Measurements from ENCODE around the gene BBS9.

The BBS9 gene

DNA sequence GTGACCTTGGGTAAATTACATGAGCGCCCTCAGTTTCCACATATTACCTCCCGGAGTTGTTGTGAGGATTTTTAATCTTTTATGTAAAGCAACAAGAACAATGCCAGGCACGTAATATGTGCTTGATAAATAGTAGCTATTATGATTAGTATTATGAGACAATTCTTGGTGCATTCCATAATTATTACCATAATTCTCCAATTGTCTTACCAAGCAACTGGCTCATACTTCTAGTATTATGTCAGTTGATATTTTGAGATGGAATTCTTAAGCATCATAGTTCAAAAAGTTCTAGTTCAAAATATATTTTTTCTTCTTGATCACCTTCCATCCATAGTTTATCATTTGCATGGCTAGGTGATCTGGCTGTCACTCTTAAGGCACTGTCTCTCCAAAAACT lies 259.0 kb downstream of the BBS9 start:
- no peak for DNase-seq

DNA sequence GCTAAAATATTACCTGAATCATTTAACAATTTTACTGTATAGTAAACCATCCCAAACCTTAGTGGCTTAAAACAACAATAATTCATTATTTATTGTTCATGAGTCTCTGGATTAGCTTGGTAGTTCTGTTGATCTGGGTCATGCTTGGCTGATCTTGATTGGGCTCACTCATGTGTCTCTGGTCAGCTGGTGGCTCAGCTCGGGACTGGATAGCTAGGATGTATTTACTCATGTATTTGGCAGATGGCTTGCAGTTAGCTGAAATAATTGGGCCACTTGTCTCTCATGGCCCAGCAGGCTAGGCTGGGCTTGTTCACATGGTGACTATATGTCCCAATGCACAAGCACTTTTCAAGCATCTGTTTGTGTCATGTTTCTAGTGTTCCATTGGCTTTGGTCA lies 262.8 kb downstream of the BBS9 start:
- DNase-seq: no peak

DNA sequence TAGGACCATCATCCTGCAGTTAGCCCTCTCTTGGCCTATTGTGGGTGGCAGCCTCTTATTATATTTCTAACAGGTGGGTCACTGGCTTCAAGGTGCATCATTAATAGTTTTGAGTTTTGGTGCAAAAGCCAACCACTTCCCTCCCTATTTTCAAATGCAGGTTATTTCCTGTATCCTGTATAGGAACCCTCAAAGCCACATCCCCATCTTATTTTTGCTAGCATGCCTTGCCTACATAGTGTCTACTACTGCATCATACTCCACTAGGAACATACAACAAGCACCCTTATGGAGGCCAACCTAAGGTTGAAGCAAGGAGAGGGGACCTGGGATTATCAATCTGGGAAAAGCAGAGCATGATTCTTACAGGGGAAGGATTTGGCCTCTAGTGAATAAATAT lies 264.4 kb downstream of the BBS9 start:
- no peak for DNase-seq

DNA sequence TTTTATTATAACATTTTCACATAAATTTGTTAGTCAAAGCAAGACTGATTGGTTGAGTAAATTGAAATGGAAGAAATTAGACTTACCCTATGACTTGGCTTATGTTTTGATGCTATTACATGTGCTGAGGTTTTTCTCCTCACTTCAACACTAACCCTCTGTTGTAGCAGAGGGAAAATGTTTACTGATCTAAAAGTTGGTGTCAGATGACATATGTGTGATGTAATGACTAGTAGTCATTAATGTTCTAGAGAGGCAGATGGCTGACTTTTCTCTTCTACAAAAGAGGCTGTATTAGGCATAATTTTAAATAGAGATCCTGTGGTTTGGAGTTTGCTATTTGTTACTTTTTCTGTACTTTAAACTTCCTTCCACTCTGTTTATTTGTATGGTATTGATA lies 266.0 kb downstream of the BBS9 start:
- DNase-seq: no peak

DNA sequence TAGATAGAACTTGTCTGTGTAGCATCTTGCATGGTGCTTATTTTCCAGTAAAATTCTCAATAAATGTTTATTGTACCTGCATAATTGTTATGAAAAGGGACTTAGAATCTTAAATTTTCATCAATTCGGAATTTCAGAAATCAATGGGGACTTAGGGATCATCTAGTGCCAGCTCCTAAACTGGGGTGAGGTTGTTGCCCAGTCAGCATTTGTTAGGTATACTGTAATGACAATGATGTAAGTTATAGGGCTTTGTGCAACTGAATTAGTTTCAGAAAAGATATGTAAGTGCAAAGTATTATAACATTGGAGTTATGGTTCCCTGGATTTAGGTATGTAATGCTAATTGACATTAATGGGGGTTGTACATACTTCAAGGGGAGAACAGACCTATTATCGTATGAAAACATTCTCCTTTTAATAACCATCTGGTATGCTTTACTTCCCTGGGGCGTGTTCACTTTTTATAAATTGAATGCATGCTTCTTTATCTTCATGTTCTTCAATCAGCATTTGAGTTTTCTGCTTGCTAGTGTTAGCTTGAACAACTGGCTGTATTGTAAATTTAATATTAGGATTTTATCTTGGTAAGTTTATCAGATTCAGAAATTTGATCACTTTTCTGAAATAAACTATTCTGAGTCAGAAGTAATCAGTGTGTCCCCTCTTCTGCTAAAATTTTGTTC lies 270.3 kb downstream of the BBS9 start:
- no peak for DNase-seq

DNA sequence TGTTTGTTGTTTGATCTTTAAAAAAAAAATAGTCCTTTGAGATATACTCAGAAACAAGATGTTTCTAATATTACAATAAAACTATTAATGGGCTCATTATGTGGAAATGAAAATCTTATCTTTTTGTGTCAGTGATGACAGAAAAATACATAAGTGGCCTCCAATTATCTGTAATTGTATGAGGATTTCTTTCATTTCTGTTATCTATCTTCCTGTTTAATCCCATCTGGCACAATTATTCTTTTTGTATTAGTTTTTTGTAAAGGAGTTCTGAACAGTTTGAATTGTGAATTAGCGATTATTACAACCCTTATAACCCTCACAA lies 270.8 kb downstream of the BBS9 start:
- DNase-seq: no peak

DNA sequence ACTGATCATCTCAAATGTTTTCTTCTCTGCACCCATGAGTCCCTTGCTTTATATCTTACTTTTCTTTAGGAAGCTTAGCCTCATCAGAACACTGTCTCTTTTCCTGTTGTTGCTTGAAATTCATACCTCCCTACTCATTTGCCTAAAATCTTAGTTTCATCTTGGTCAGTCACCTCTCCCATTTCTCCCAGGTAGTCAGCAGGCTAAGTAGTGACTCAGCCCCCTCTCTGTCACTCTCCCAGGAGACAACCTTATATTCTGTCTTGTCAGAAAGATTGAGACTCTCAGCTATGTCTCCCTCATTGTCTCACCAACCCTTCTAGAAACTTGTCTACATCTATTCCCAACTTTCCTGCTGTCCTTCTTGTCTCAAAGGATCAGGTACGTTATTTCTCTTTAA lies 280.9 kb downstream of the BBS9 start:
- no peak for DNase-seq

DNA sequence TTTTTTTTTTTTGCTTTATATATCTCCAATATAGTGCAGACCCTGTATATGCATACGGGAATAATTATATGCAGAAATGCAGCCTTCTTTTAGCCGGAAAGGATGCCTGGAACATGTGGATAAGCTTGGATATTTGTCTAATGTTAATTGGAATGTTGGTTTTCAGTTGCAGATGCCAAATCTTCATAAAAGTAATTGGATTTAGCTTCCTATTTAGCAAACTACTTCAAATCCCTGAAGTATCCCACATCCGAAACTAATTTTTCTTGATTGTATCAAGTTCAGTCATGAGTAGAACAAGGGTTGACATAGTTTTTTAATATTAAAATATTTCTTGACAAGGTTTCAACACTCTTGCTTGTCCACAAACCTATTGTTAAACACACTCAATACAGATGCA lies 281.7 kb downstream of the BBS9 start:
- DNase-seq: no peak

DNA sequence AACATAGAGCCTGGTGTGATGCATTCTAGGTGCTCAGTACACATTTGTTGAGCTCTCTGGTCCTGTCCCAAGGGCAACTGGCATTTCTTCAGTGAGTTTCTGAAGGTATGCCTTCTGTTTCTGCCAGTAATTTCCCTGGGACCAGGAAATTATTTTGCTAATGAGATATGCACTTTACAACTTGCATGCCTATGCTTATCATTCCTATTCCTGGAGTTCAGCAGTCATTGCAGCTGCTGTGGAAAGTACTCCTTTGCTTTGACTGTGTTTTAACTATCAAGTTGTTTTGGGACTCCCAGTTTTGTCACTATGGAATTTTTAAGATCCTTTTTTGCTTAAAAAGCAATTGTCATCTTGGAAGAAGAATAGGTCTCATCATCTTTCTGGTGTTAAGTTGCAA lies 283.0 kb downstream of the BBS9 start:
- no peak for DNase-seq

DNA sequence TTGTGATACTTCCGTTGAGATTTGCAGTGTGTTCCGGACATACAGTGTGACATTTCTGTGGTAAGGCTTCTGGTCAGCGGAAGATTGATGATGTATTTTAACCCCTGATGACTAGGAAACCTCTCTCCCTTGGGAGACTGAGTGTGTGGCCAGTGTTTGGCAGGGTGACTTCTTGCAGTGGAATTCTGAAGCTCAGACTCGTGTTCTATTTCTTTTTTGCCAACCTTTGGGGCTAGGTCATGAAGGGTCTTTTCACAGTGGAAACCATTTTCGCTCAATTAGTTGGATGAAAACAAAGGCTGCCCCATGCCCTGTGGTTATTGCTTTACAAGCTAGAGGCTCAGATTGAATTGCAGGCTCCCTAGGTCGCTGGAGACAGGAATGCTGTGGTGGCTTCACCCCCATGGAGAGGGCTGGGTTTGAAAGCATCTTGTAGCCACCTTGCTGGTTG lies 288.9 kb downstream of the BBS9 start:
- DNase-seq: no peak

DNA sequence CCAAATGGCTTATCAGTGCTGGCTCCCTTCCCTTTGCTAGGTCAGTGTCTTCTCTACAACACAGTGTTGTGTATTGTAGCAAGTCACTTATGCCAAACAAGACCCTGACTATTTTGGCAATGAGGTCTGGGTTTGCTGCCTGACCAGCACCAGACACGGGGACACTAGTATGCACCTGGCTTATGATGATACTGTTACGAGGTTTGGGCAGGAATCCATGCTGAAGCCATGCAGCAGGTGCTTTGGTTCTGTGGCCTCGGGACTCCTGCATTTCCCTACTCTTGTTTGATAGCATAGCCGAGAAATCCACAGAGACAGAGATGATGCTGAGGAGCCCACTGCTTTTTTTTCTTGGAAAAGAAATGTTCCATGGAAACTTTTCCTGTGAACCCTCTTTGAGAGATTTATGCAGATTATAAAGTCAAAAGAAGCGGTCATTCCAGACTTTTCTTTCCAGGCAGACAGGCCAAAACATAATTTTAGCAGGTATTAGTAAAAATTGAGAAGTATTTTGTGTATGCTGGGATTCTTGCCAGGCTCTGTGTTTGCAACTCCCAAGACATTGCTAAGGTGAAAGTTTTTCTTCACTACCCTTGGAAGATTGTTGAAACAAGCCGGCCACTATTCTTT lies 291.1 kb downstream of the BBS9 start:
- DNase-seq: no peak

DNA sequence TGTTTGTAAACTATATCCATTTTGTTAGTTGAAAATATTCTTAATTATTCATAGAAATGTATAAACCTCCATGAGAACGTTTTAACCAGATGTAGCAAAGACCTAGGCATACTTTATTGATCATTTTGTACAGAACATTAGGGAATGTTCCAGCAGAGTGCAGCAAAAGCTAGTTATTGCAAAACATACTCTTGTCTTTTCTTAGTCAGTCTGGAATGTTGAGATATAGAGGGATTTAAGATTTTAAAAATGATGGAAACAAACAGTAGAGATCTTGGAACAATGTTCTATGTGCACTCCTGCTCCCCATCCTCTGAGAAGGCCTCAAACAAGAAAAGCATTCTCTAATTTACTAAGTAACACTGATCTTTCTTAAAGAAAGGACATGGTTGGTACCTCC lies 292.1 kb downstream of the BBS9 start:
- no peak for DNase-seq

DNA sequence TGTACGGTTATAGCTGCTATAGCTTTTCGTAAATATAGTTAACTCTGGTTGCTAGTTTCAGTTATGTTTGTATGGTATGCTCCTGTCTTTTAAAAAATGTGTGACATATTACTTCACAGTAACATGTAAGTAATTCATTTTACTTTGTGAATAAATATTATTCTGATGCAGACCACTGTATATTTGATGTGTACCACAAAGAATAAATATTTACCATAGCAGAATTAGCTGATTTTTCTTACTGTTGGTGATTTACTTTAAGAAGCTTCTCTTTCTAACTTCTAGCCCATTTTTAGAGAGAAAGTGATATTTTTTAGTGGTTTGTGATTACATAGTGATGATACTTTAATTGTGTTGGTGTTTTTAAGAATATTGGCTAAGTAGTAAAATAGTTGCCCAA lies 292.8 kb downstream of the BBS9 start:
- DNase-seq: no peak

DNA sequence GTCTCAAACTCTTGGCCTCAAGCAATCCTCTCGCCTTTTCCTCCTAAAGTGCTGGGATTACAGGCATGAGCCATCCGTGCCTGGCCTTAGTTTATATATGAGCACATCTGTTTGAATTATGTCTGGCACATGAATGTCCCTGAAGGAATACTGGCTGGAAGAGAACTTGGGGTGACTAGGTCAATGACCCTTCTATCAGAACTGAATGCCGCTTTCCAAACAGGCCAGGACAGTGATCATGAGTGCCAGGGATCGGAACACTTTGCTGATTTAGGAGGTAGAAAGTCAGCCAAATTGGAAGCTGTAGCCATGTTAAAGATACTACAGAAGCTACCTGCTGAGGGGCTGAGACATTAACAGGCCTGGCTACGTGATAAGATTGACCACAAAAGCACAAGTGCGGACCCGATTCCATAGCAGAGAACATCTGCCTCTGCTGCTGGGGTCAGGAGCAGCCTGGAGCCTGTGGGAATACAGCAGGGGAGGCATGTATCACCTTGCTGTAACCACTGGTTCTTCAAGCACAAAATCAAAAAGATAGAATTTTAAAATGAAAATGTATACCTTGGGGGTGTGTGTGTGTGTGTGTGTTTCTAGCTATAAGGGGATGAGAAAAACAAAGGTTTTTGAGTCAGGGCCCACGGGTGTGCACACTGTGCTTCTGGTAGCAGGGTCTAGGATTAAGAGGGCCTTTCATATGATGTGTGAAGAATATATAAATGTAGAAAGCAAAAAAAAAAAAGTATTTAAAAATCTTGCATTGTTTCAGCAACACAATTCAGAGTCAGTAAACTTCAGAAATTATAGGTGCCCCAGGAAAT lies 293.7 kb downstream of the BBS9 start:
- no peak for DNase-seq

DNA sequence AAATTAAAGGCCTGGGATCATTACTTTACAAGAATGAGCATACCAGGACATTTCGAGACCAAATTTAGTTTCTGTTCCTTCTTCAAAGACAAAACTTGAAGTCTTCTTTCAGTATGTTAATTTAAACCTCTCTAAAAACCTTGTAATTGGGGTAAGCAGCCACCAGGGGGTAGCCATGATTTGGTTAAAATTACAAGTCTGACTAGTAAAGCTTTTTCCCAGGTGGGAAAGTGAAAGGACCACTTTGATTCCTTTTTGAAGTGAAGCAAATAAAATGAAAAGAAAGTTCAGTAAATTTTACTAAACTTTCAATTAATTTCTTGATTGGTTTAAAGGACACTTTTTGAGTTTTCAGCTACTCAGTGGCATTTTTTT lies 294.3 kb downstream of the BBS9 start:
- no peak for DNase-seq

DNA sequence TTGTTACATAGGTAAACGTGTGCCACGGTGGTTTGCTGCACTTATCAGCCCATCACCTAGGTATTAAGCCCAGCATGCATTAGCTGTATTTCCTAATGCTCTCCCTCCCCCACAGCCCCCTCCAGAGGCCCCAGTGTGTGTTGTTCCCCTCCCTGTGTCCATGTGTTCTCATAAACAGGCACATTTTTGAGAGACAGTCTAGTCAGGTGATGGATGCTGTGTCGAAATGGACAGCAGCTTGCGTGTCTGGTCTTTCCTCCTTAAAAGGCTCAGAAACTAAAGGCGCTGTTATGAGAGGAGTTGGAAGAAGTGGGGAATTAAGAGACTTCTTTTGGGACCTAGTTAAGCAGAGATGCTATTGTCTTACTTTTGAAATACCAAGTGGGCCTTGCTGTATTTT lies 296.0 kb downstream of the BBS9 start:
- no peak for DNase-seq

DNA sequence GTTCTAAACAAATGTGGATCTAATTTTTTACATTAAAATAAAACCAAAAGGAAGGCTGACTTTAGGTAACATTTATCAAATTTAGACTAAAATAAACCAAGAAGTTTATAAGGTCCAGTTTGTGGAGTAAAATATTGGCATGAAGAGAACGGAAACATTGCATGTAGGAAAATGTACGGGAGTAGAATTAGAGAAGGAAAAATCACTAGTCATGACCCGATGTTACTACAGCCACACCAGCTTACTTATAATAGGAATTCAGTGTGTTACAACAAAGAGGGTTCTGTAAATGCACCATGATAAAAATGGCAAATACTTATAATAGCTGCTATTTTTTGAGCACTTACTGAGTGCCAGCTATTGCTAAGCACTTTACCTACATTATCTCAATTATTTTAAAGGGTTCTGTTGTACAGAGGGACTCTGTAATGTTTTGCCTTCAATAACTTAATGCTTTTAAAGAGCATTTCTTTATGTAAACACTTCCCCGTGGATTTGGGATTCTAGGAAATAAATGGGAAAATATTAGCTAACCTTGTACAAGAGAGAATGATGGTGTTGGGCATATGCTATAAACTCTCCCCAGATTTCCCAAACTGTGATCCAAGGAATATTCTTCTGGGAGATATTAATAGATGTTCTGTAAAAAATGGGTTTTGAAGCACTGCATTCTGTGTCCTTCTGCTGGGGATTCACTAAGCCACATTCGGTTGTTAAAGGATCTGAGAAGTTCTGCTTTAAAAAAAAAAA lies 296.7 kb downstream of the BBS9 start:
- no peak for DNase-seq

DNA sequence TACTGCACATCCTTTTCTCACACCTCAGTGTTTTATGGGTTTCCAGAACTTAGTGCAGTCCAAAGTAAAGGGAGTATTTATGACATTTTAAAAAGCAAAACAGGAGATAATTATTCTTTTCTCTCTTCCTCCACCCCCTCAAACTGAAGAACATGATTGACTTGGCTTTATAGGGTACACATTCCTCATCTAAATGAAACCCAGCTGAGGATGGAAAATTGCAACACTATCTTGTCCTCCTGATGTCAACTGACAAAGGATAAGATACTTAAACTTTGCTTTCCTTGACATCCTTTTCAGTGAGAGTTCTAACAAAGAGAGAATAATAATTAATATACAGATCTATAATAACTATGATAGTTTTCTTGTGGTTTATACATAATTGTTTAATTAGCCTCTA lies 299.1 kb downstream of the BBS9 start:
- no peak for DNase-seq

DNA sequence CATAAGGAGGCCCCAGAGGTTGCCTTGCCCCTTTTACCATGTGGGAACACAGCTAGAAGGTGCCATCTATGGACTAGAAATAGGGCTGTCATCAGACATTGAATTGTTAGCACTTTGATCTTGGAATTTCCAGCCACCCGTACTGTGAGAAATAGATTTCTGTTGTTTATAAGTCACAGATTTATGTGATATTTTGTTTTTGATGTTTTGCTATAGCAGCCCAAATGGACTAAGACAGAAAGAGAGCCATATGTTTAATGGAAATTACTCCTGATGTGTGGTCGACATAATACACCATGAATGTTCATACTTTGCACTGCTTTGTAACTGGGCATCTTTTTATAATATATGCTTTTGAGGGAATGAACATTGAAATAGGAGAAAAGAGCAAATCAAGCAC lies 302.2 kb downstream of the BBS9 start:
- DNase-seq: no peak

DNA sequence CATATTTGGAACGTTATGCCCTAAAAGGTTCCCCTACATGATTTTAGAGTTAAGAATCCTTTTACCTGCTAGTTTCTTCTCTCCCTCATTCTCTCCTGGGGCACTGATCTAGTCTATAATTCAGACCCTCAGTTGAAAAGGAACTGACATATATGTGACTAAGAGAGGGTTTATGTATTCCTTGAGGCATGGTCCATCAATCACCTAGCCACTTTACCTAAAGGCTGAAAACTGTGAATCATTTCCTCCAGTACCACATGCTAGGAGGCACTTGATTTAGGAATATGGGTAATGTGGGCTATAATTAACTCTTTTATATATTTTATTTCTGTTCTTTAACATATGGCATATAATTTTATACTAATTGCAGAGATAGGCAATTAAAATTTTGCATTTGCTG lies 303.5 kb downstream of the BBS9 start:
- no peak for DNase-seq

DNA sequence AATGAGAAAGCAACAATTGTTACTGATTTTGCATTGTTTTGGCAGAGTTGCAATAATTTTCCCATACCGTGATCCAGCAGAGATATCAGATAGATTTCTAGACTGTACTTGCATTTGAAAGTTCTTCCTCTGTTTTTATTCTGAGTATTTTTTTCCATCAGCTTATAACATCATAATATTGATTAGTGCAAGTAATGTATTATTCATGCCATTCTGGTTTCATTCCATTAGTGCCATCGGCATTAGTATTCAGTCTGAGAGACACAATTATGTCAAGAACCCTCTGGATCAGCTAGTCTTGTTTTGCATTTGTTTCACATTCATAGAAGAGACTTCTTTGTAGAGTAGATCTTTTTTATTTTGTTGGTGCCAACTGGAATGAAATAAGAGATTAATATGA lies 304.0 kb downstream of the BBS9 start:
- no peak for DNase-seq

DNA sequence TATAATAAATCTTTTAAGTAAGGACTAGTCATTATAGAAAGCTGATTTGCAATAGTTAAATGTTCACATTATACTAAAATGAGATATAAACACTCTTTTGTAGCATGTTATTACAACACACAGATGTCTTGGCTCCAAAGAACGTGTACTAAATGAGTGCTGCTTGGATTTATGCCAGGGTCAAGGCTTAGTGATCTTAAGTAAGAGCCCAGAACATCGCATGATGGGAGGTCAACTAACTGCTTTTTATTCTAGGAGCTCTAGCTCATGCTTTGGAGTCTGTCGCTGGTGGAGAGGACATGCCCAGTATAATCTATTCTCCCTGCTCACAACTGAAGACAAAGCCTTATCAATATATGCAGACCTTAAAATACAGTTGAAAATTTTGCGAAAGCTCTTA lies 315.1 kb downstream of the BBS9 start:
- DNase-seq: no peak

DNA sequence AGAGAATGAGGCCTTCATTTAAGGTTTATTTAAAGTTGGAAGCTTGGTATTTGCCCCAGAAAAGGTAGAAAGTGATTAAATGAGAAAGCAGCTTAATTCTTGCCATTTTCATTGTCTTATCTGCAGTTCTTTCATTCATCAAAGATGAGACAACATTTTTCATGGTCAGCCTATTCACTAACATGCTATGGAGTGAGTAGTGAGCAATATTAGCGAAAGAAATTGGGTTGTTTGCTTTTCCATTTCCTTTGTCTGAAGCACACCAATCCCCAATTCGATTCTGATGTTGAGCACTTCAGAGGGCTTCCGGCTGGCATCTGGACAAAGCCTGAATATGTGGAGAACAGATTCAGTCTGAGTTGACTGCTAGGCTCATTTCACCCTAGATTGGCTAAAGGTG lies 317.2 kb downstream of the BBS9 start:
- DNase-seq: no peak

DNA sequence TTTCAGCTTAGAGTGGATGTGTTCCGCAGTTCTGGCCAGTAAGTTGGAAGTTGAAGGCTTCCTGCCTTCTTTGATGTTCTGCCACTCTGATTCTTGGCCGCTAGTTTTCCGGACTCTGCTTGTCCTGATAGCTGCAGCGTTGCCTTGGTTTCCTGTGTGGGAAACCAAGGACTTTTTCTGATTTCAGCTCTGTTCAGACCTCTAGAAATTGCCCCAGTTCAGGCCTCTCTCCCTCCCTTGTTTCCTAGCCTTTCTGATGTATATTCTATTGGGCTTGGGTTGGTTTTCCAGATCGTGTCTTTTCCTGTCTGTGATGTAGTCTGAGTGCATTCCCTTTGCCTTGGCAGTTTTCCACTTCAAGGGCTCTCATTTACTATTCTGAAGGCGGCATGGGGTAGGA lies 318.7 kb downstream of the BBS9 start:
- DNase-seq: no peak

All from stimulated activated CD4-positive, alpha-beta T cell treated with anti-CD3 and anti-CD28 coated beads, Interleukin-12 subunit alpha, Interleukin-12 subunit beta, amount 100 ng/mL, for 4 hours (primary cell).